IPS-NIHi7 (cell line): ENCODE data around the gene PDGFD.
"Not testable (repeated sequence)": the region's sequence is repeated elsewhere in the genome, so short reads cannot be mapped to it uniquely, and the experiment has no call there.

Source experiments
- DNase-seq: peaks from one replicate; pipeline ENCODE4 v3.0.0; 2012; ENCODE audit warnings: mixed read lengths; ENCODE audit errors: extremely low spot score

The PDGFD gene

DNA sequence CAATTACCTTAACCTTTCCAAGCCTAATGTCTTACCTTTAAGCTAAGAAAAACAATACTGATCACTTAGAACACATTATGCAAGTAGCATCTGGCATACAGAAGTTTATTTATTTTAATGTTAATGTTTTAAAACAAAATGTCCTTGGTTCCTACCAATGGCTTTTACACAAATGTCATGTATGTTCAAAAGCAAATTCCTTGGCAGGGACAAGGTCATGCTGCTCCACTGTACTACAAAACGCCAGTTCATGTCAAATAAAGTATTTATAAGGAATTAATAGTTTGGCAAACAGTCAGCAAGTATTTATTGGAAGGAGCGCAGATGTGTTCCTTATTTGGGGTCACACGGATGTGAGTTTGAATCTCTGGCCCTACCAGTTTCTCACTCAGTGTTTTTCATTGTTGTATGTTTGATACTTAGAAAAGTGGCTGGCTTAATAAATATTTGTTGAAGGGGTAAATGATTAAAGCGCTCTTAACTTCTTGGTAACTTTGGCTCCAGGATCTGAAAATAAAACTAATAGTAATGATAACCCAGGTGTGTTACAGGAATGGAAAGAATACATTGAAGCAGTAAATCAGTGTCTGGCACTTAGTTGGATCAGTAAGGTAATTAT lies 108.9 kb downstream of the PDGFD start:
- no peak for DNase-seq

DNA sequence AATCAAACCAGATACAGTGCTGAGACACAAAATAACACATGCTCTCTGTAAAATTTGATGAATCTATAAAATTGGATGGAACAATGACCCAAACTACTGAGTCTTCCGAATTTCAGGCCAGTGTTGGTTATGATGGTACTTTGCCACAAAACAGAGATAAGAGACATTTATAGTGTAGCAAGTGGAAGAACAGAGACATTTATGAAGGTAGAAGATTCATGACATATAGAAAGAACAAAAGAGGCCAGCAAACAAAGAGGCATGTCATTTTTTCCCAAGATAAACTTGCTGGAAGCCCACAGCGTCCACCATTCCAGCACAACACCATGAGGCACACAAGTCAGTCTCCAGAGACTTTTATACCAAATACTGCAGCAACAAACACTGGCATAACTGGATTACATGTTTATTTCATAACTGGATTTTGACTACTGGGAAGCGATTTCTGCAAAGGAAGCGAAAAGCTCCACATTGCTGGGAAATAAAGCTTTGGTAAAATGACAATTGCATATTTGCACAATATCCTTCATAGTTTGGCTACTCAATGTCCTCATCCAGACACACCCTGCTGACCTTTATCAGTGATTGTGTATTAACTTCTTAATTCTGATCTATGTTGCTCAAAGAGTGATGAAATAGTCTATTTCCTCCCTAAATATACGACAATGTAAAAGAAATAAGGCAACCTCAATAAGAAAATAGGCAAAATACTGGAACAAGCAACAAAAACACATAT lies 110.0 kb downstream of the PDGFD start:
- DNase-seq, result no peak

DNA sequence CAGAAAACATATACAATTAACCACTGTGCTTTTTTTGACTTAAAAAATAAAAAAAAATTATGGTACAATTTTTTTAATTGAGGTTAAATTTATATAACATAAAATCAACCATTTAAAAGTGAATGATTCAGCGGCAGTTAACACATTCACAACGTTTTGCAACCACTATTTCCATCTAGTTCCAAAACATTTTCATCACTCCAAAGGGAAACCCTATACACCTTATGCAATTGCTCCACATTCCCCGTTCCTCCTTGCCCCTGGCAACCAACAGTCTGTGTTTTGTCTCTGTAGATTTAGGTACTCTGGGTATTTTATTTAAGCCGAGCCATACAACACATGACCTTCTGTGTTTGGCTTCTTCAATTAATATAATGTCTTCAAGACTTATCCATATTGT lies 112.2 kb downstream of the PDGFD start:
- DNase-seq, result no peak

DNA sequence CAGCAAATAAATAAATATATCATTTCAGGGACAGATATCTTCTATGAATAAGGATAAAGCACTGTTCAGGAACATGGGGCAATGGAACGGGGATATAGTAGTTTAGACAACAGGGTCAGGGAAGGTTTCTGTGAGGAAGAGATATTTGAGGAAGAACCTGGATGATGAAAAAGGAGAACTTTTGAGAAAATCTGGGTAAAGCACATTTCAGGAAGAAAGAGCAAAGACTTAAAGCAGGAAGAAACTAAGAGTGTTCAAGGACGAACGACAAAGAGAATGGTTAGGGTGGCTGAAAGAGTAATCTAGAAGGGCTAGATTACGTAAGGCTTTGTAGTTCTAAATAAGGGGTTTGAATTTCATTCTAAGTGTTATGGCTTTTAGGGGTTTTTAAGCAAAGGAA lies 114.8 kb downstream of the PDGFD start:
- DNase-seq, result no peak

- DNase-seq, result not testable (repeated sequence)
Observed at GRCh38 chr11:104046858-104047257, 117.1 kb downstream of the PDGFD start.

- no peak for DNase-seq
Observed at GRCh38 chr11:104046331-104046730, 117.6 kb downstream of the PDGFD start.

DNA sequence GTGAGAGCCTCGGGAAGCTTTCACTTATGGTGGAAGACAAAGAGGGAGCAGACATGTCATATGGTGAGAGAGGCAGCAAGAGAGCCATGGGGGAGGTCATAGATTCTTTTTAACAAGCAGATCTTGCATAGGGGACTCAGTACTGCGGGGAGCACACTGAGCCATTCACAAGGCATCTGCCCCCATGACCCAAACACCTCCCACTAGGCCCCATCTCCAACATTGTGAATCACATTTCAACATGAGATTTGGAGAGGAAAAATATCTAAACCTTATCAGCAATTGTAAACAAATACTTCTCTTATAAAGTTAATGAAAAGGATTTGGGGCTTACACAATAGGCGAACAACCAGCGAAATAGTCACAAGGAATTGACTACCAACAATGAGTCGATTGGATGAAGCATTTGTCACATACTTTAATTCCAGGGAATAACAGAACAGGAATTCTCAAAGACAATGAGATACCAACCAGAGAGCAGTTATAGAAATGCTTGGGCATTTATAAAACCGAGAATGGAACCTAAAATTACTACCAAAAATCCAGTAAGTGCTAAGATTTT lies 120.2 kb downstream of the PDGFD start:
- DNase-seq, result no peak

DNA sequence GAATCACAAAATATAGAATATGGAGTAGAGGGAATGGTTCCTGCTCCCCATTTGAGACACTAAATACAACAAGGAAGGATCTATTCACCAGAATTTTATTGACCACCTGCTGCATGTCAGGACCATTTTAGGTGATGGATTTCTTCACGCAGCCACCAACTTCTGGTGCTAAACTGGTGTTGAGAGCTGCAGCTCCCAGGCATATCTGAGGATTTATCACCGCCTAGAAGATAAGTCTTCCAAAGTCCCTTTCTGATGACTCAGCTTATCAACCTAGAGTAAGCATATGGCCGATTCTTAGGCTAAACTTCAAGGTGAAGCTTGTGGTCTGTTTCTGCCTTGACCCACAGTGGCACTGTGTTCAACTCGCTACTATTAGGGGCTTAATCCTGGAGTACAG lies 120.8 kb downstream of the PDGFD start:
- peak; percentile 13 for DNase-seq

DNA sequence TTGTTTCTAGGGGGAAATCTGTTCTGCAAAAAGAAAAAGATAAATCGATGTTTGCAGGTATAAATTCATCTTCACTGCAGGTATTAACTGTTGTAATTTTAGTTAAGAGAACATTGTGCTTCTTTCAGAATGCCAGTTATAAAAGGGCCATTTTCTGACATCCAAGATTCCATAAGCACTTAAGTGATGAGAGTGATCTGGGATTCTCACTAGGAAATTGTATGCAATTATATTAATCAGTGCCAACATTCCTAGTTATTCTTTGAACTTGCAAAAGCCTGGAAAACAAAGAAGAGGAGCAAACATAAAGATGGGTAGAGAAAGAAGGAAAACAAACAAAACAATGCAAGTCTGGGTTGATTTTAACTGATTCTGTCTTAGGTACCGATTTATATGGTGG lies 122.2 kb downstream of the PDGFD start:
- DNase-seq, result no peak

DNA sequence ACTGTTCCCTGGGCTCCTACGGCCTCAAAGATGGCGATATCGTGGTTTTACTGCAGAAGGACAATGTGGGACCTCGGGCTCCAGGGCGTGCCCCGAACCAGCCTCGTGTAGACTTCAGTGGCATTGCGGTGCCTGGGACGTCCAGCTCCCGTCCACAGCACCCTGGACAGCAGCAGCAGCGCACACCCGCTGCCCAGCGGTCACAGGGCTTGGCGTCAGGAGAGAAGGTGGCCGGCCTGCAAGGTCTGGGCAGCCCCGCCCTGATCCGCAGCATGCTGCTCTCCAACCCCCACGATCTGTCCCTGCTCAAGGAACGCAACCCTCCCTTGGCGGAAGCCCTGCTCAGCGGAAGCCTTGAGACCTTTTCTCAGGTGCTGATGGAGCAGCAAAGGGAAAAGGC lies 127.0 kb downstream of the PDGFD start:
- no peak for DNase-seq

- no peak for DNase-seq
Observed at GRCh38 chr11:104036588-104036987, 127.4 kb downstream of the PDGFD start, which contains the start of gene DDI1. TSS of gene DDI1 (plus strand) at chr11:104036640. CDS start at chr11:104036823, 183 bp downstream.

- DNase-seq, result no peak
Observed at GRCh38 chr11:104033561-104033960, 130.4 kb downstream of the PDGFD start.

DNA sequence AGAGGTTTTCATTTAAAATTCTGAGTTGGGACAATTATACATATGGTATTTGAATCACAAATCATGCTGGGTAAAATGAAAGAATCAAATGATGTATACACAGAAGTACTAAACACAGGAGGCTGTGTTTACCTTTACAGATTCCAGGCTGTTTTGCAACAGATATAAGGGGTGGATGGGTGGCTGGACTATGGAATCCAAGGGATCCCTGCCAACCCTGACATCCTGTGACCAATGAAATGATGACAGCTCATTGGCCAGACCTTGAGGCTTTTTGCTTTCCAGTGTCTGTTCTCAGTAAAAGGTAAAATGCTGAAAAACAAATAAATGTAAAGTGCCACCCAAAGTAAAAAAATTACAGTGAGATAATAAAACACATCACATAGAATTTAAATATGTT lies 130.8 kb downstream of the PDGFD start:
- no peak for DNase-seq

DNA sequence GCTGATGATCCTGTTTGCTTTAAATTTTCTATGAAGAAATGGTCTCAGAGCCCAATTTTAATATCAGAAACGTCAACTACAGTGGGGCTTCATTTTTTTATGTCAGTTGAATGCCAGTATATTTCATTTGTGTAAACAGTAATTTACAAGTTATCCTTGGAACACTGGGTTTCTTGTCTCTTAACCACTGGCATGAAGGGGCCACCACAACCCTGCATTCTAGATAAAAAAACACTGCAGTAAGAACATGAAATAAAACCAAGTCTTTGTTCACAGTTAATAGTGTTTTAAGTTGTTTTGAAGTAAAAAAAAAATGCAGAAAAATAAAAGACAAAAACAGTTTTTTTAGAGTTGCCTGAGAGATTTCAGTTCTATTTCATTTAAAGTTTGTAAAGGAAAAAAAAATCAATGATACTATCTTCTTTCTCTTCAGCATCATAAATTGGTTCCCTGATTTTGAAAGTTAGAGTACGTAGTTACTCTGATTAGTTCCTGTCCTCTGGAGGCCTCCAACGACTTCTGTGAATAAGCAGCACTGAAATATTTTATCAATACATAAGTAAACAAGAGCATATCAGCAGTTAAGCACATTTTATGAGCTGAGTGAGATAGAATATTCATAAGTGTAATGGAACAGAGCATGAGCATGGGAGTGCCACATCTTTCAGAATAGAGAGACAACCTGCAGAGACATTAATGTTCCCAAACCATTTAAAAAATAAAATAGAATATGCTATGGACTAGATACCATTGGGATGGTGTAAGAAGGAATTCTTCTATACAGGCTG lies 135.3 kb downstream of the PDGFD start:
- no peak for DNase-seq

GRCh38 chr11:104024572-104024971 lies 139.4 kb downstream of the PDGFD start:
- DNase-seq, result no peak

DNA sequence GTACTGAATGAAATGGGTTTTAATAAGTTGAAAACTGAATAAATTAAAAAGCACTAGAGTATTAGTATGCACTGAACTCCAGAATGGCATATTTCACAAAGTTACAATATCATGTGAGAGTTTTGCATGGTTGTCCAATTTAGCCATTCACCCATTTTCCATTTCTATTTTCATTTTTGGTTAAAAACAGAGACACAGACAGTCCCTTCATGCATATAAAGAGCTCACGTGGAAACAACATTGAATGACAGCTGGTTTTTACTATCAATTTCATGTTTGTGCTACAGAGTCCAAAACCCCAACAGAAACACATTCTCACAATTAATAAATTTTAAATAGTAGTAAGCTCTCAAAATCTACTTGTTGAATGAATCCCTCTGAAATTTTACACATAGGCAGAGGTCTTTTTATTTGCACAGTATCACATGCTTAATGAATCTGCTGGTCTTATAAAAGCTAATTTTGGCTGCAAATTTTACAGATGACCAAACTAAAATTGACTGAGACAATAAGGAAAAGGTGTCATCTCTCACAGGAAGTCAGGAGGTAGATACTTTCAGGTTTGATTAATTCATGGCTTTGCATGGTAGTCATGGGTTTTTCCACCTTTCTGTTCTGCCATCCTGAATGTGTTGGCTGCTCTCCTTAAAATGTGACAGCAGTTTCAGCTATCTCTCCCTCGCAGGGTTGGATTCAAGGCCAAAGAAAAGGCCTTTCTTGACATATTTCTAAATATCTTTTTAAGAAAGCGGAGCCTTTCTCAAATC lies 148.1 kb downstream of the PDGFD start:
- no peak for DNase-seq

DNA sequence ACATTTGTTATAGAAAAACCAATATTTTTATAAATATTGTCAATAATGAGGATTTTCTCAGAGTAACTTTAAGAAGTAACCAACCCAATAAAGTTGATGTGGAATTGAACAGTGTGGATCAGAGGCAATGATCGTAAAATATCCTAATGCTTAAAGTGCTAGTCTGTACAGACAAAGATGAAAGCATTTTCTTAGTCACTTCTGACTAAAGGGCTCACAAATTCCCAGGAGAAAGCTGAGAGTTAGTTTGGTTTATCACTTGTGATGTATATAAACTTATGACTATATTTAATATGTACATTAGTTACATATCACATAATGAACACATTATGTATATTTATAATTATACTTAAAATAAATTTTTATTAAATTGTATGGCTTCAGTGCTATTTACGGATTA lies 152.9 kb downstream of the PDGFD start:
- no peak for DNase-seq

GRCh38 chr11:104009744-104010143 lies 154.2 kb downstream of the PDGFD start:
- DNase-seq, result no peak

- DNase-seq, result no peak
Observed at GRCh38 chr11:104005234-104005855, 158.6 kb downstream of the PDGFD start.

DNA sequence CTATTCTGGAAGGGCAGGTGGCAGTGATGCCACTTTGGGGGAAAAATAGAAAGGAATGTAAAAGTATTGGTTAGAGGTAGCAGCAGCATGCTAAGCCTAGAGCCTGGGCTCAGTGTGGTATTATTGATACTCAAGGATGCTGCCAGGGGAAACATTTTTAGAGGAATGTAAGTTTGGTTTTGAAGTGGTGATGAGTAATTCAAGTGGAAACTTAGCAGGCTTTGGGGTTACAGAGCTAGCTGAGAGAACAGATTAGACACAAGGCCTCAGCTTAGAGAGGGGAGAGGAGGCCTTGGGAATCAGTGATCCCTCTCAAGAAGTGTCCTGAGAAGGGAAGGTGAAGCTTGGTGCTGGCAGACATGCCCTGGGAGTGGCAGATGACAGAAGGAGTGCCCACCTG lies 160.5 kb downstream of the PDGFD start:
- DNase-seq, result no peak

DNA sequence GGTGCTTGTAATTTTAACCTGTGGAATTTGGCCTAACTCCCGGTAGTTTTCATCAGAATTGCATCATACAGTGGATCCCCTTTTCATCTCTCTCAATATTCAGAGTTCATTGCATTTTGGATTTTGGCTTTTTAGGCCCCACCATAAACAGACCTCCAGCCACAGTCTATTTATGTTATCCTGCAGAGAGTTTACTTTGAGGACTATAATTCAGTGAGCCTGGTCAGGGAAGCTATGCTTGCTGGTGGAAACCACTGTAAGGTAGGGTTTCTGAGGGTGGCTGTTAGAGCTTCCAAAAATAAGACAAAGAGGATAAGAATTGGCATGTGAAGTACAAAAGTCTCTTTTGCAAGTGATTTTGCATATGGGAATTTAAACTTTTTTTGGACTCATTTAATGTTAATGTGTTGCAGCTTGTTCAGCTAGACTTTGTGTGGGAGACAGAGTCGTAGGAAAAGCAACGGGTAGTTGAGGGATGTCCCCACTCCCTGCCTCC lies 162.3 kb downstream of the PDGFD start:
- no peak for DNase-seq
